Osteoblast (primary cell): ENCODE data around the gene IKZF2. TPM values are rescaled to one million over a fixed set of nuclear protein-coding genes. Genes with fewer than 3 reads are reported as not detected.
A peak's percentile ranks its signal among the peaks of the same experiment; 100 is the strongest.

Experiments used
- DNase-seq: peaks from one replicate; pipeline ENCODE4 v3.0.0; 2011; ENCODE audit warnings: low spot score, mixed read lengths; ENCODE audit not compliant: insufficient read length; ENCODE audit errors: missing footprints
- H2AFZ ChIP-seq: 2 replicates; pipeline ENCODE4 v1.6.0; 2011; ENCODE audit warnings: mild to moderate bottlenecking, low read length
- H3K27ac ChIP-seq: 2 replicates; pipeline ENCODE4 v1.5.1; 2011; ENCODE audit warnings: mild to moderate bottlenecking, low read depth, low read length, moderate library complexity
- H3K27me3 ChIP-seq: 2 replicates; pipeline ENCODE4 v1.6.0; 2012; ENCODE audit warnings: mild to moderate bottlenecking, control low read depth, inconsistent platforms, low read length, moderate library complexity; ENCODE audit not compliant: insufficient read depth
- H3K36me3 ChIP-seq: 2 replicates; pipeline ENCODE4 v1.5.1; 2011; ENCODE audit warnings: mild to moderate bottlenecking, low read length, control low read depth, moderate library complexity; ENCODE audit not compliant: insufficient read depth
- H3K4me1 ChIP-seq: 2 replicates; pipeline ENCODE4 v1.5.1; 2011; ENCODE audit warnings: mild to moderate bottlenecking, low read length, control low read depth, moderate library complexity; ENCODE audit not compliant: insufficient read depth
- H3K4me2 ChIP-seq: 2 replicates; pipeline ENCODE4 v1.6.0; 2011; ENCODE audit warnings: mild to moderate bottlenecking, low read length; ENCODE audit not compliant: insufficient read depth
- H3K4me3 ChIP-seq: fragments of 200-600 bp; sonication (generic); 3 replicates; pipeline ENCODE4 v1.5.1; 2012; ENCODE audit warnings: mild to moderate bottlenecking, low read length, inconsistent platforms; ENCODE audit not compliant: insufficient read depth
- H3K79me2 ChIP-seq: 2 replicates; pipeline ENCODE4 v1.6.0; 2012; ENCODE audit warnings: mild to moderate bottlenecking, low read length, control low read depth, inconsistent platforms; ENCODE audit not compliant: insufficient read depth
- H3K9me3 ChIP-seq: 2 replicates; pipeline ENCODE4 v1.5.1; 2011; ENCODE audit warnings: low read depth, low read length, control low read depth
- H4K20me1 ChIP-seq: 2 replicates; pipeline ENCODE4 v1.6.0; 2012; ENCODE audit warnings: mild to moderate bottlenecking, low read length, control low read depth; ENCODE audit not compliant: insufficient read depth
- total RNA-seq: library from RNA; depleted of rRNA; stranded (reverse); fragments of >200 nt; gene quantifications from 2 replicates; pipeline ENCODE4 v1.2.3, GENCODE V29; 2012
- TF ChIP-seq, protein P1 (sequence below): IDR thresholded peaks from 2 replicates; pipeline ENCODE4 v1.5.1; 2011; ENCODE audit warnings: mild to moderate bottlenecking, low read depth, low read length, moderate library complexity; ENCODE audit errors: extremely low read depth

Gene IKZF2
- total RNA-seq, 1 donor, result 11.9 TPM

GRCh38 chr2:213018340-213018901, 133.0 kb downstream of the IKZF2 start:
- Histone ChIP-seq H3K79me2 (no peaks in the 10 kb centered on the region), H2AFZ (no peak overlapping the region), H4K20me1 (no peaks in the 10 kb centered on the region), H3K4me3 (no peak overlapping the region), H3K9me3 (no peaks in the 10 kb centered on the region), H3K4me1 (peaks cover 28% of the 10 kb centered on the region), H3K27me3 (no peaks in the 10 kb centered on the region), H3K4me2 (no peak overlapping the region), H3K27ac (no peak overlapping the region), H3K36me3 (no peaks in the 10 kb centered on the region)
- no peak for DNase-seq
- TF ChIP-seq, protein P1, sequence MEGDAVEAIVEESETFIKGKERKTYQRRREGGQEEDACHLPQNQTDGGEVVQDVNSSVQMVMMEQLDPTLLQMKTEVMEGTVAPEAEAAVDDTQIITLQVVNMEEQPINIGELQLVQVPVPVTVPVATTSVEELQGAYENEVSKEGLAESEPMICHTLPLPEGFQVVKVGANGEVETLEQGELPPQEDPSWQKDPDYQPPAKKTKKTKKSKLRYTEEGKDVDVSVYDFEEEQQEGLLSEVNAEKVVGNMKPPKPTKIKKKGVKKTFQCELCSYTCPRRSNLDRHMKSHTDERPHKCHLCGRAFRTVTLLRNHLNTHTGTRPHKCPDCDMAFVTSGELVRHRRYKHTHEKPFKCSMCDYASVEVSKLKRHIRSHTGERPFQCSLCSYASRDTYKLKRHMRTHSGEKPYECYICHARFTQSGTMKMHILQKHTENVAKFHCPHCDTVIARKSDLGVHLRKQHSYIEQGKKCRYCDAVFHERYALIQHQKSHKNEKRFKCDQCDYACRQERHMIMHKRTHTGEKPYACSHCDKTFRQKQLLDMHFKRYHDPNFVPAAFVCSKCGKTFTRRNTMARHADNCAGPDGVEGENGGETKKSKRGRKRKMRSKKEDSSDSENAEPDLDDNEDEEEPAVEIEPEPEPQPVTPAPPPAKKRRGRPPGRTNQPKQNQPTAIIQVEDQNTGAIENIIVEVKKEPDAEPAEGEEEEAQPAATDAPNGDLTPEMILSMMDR, result no peak

DNA sequence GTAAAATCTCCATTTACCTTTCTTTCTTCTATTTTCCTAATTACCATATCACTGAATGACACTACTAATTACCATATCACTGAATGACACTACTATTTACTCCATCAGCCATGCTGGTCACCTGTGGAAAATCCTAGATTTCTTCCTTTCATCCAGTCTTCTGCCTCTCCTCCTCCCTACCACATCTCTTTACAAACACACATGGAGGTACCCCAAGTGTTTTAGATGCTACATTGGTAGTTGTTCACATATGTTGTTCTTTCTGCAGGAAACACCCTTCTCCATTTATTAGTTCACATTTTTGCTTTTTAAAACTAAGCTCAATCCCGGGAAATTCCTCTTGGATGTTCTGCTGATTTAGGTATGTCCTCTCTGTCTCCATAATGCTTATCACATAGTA, 134.0 kb downstream of the IKZF2 start:
- H3K79me2 ChIP-seq, result no peaks in the 10 kb centered on the region
- no peak overlapping the region for H3K4me3 ChIP-seq
- H3K4me1 ChIP-seq, result peaks cover 19% of the 10 kb centered on the region
- H3K36me3 ChIP-seq, result no peaks in the 10 kb centered on the region
- DNase-seq, result no peak
- H3K4me2 ChIP-seq, result no peak overlapping the region
- no peaks in the 10 kb centered on the region for H3K27me3 ChIP-seq
- H3K27ac ChIP-seq, result no peak overlapping the region
- no peak overlapping the region for H2AFZ ChIP-seq
- TF ChIP-seq, protein P1, result no peak
- no peaks in the 10 kb centered on the region for H4K20me1 ChIP-seq
- H3K9me3 ChIP-seq, result no peaks in the 10 kb centered on the region

GRCh38 chr2:213016984-213017351, 134.4 kb downstream of the IKZF2 start:
- Histone ChIP-seq H3K4me2 (no peak overlapping the region), H3K27ac (no peak overlapping the region), H4K20me1 (no peaks in the 10 kb centered on the region), H3K27me3 (no peaks in the 10 kb centered on the region), H3K9me3 (no peaks in the 10 kb centered on the region), H3K79me2 (no peaks in the 10 kb centered on the region), H3K4me1 (peaks cover 15% of the 10 kb centered on the region), H3K4me3 (no peak overlapping the region), H3K36me3 (no peaks in the 10 kb centered on the region), H2AFZ (no peak overlapping the region)
- DNase-seq, result peak; percentile 51
- TF ChIP-seq, protein P1, result no peak

DNA sequence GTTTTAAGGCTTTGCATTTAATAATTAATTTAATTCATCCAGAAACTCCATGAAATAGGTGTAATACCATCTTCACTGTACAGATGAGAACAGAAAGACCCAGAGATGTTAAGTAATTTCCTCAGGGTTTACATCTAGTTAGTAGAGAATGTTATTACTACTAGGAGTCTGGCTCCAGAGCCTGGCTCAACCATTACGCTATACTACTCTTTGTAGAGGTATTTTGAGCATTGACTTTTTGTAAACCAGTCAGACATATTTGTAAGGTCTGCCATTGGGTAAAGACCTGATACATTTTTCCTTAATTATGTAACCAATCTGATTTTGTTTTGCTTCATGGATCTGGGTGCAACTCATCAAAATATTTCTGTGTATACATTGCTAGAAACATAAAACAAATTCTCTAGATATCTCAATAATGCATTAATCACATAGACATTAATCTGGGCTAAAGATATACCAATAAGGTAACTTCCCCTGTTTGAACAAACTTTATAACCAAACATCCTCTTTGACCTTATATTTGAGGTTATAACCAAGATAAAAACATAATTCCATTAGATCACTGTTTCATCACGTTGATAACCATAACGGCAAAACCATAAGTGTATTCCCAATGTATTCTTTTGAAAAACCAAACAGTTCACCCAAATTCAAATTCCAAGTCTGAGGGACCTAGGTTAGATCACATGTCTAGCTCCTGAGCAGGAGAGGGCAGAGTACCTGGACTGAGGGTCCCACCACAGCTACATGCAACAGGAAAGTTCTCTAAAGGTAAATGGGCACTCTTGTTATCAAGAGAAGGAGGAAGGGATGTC, 135.0 kb downstream of the IKZF2 start:
- Histone ChIP-seq H3K27me3 (no peaks in the 10 kb centered on the region), H3K4me2 (no peak overlapping the region), H2AFZ (no peak overlapping the region), H3K36me3 (no peaks in the 10 kb centered on the region), H3K4me1 (peaks cover 9% of the 10 kb centered on the region), H3K27ac (no peak overlapping the region), H4K20me1 (no peaks in the 10 kb centered on the region), H3K79me2 (no peaks in the 10 kb centered on the region), H3K4me3 (no peak overlapping the region), H3K9me3 (no peaks in the 10 kb centered on the region)
- DNase-seq, result no peak
- TF ChIP-seq, protein P1, result no peak
